ENCODE results near the gene FOXJ3. TPM values are rescaled to one million over a fixed set of nuclear protein-coding genes. Genes with fewer than 3 reads are reported as not detected.

FOXJ3 gene
- total and polyA plus RNA-seq, 7 donors, result 14.4 to 53.8 (median 39.9) TPM

GRCh38 chr1:42139444-42139843 is 195.6 kb downstream of the FOXJ3 start:
- no peak overlapping the region for H3K4me3 ChIP-seq
- intact Hi-C loops (cut with DNase I), result no loop called here
- no peaks in the 10 kb centered on the region for H3K9me3 ChIP-seq
- no peak for TF ChIP-seq EP300 (IDR thresholded peaks at IDR 0.05)
- TF ChIP-seq POLR2AphosphoS5 (IDR thresholded peaks at IDR 0.05), result no peak
- no peak for TF ChIP-seq POLR2A (IDR thresholded peaks at IDR 0.05)
- no peak for TF ChIP-seq CTCF (IDR thresholded peaks at IDR 0.05)
- 90 to 94% methylated on average over 3 of the region's 3 CpGs for WGBS, 2 donors
- DNase-seq, result no peak
- H3K4me1 ChIP-seq, result no peaks in the 10 kb centered on the region
- H3K27me3 ChIP-seq, result peaks cover 0 to 21% (median 5%) of the 10 kb centered on the region in 3 donors
- H3K36me3 ChIP-seq, result no peaks in the 10 kb centered on the region
- no peak overlapping the region for H3K27ac ChIP-seq

GRCh38 chr1:42138586-42138985 is 196.4 kb downstream of the FOXJ3 start:
- WGBS, 2 donors, result 90 to 94% methylated on average over 4 of the region's 4 CpGs
- no peaks in the 10 kb centered on the region for H3K4me1 ChIP-seq
- intact Hi-C loops (cut with DNase I), result no loop called here
- H3K4me3 ChIP-seq, result no peak overlapping the region
- H3K9me3 ChIP-seq, result no peaks in the 10 kb centered on the region
- H3K27me3 ChIP-seq, result peaks cover 0 to 16% (median 5%) of the 10 kb centered on the region in 3 donors
- no peak for TF ChIP-seq POLR2AphosphoS5 (IDR thresholded peaks at IDR 0.05)
- no peak for TF ChIP-seq POLR2A (IDR thresholded peaks at IDR 0.05)
- no peak for DNase-seq
- H3K27ac ChIP-seq, result no peak overlapping the region
- H3K36me3 ChIP-seq, result no peaks in the 10 kb centered on the region

GRCh38 chr1:42137766-42138165 is 197.3 kb downstream of the FOXJ3 start:
- DNase-seq, result no peak
- TF ChIP-seq POLR2AphosphoS5 (IDR thresholded peaks at IDR 0.05), result no peak
- TF ChIP-seq POLR2A (IDR thresholded peaks at IDR 0.05), result no peak
- TF ChIP-seq CTCF (IDR thresholded peaks at IDR 0.05), result no peak
- no peak for TF ChIP-seq EP300 (IDR thresholded peaks at IDR 0.05)
- H3K27ac ChIP-seq, result no peak overlapping the region
- no peaks in the 10 kb centered on the region for H3K9me3 ChIP-seq
- peaks cover 0 to 9% (median 5%) of the 10 kb centered on the region in 3 donors for H3K27me3 ChIP-seq
- WGBS, 2 donors, result 75 to 84% methylated on average over 10 of the region's 10 CpGs
- H3K36me3 ChIP-seq, result no peaks in the 10 kb centered on the region
- no peaks in the 10 kb centered on the region for H3K4me1 ChIP-seq
- intact Hi-C loops (cut with DNase I), result no loop called here
- H3K4me3 ChIP-seq, result no peak overlapping the region

- Histone ChIP-seq H3K9me3 (no peaks in the 10 kb centered on the region), H3K4me3 (no peak overlapping the region), H3K27ac (no peak overlapping the region), H3K4me1 (no peaks in the 10 kb centered on the region), H3K36me3 (no peaks in the 10 kb centered on the region), H3K27me3 (no peaks in the 10 kb centered on the region)
- intact Hi-C loops (cut with DNase I), result no loop called here
- no peak for DNase-seq
- TF ChIP-seq POLR2AphosphoS5 (IDR thresholded peaks at IDR 0.05) (no peak), POLR2A (IDR thresholded peaks at IDR 0.05) (no peak), EP300 (IDR thresholded peaks at IDR 0.05) (no peak), CTCF (IDR thresholded peaks at IDR 0.05) (no peak)
Observed at GRCh38 chr1:42136466-42136865, 198.6 kb downstream of the FOXJ3 start.

- Histone ChIP-seq H3K4me1 (no peaks in the 10 kb centered on the region), H3K27me3 (no peaks in the 10 kb centered on the region), H3K4me3 (no peak overlapping the region), H3K36me3 (no peaks in the 10 kb centered on the region), H3K9me3 (no peaks in the 10 kb centered on the region), H3K27ac (no peak overlapping the region)
- no peak for DNase-seq
- TF ChIP-seq POLR2AphosphoS5 (IDR thresholded peaks at IDR 0.05) (no peak), POLR2A (IDR thresholded peaks at IDR 0.05) (no peak), EP300 (IDR thresholded peaks at IDR 0.05) (no peak), CTCF (IDR thresholded peaks at IDR 0.05) (no peak)
- 86 to 90% methylated on average over 3 of the region's 3 CpGs for whole genome bisulfite sequencing, 2 donors
- intact Hi-C loops (cut with DNase I), result no loop called here
Observed at GRCh38 chr1:42135426-42135825, 199.6 kb downstream of the FOXJ3 start.

All from sigmoid colon (tissue), 7 donors.